ENCODE data around the gene GNG12.
"Not testable (repeated sequence)": the region's sequence is repeated elsewhere in the genome, so short reads cannot be mapped to it uniquely, and the experiment has no call there.

Gene GNG12

GRCh38 chr1:67741736-67742135 lies 91.5 kb downstream of the GNG12 start:
- no peak overlapping the region for H3K27ac Mint-ChIP-seq
- H3K27me3 Mint-ChIP-seq: no peaks in the 10 kb centered on the region
- no peak overlapping the region for H3K4me3 Mint-ChIP-seq
- no peaks in the 10 kb centered on the region for H3K4me1 Mint-ChIP-seq (ENCODE audit: low read depth)
- H3K9me3 Mint-ChIP-seq: no peaks in the 10 kb centered on the region
- H3K36me3 Mint-ChIP-seq (ENCODE audit: low read depth): no peaks in the 10 kb centered on the region
- intact Hi-C loops (cut with micrococcal nuclease): no loop called here

GRCh38 chr1:67741121-67741520 lies 92.1 kb downstream of the GNG12 start:
- H3K27ac Mint-ChIP-seq: no peak overlapping the region
- no peaks in the 10 kb centered on the region for H3K36me3 Mint-ChIP-seq (ENCODE audit: low read depth)
- H3K9me3 Mint-ChIP-seq: no peaks in the 10 kb centered on the region
- intact Hi-C loops (cut with micrococcal nuclease): no loop called here
- peaks cover 4% of the 10 kb centered on the region for H3K4me1 Mint-ChIP-seq (ENCODE audit: low read depth)
- H3K4me3 Mint-ChIP-seq: no peak overlapping the region
- no peaks in the 10 kb centered on the region for H3K27me3 Mint-ChIP-seq

GRCh38 chr1:67740543-67740942 lies 92.7 kb downstream of the GNG12 start:
- Mint-ChIP-seq H3K4me3 (no peak overlapping the region), H3K9me3 (no peaks in the 10 kb centered on the region), H3K36me3 (ENCODE audit: low read depth) (no peaks in the 10 kb centered on the region), H3K4me1 (ENCODE audit: low read depth) (peaks cover 10% of the 10 kb centered on the region), H3K27me3 (no peaks in the 10 kb centered on the region), H3K27ac (no peak overlapping the region)
- intact Hi-C loops (cut with micrococcal nuclease): no loop called here

GRCh38 chr1:67739361-67739760 lies 93.9 kb downstream of the GNG12 start:
- intact Hi-C loops (cut with micrococcal nuclease): no loop called here
- H3K27ac Mint-ChIP-seq: no peak overlapping the region

GRCh38 chr1:67738401-67738800 lies 94.9 kb downstream of the GNG12 start:
- Mint-ChIP-seq H3K36me3 (ENCODE audit: low read depth) (no peaks in the 10 kb centered on the region), H3K4me3 (no peak overlapping the region), H3K4me1 (ENCODE audit: low read depth) (peaks cover 20% of the 10 kb centered on the region), H3K9me3 (no peaks in the 10 kb centered on the region), H3K27ac (no peak overlapping the region), H3K27me3 (no peaks in the 10 kb centered on the region)
- intact Hi-C loops (cut with micrococcal nuclease): no loop called here

More at GRCh38 chr1:67739361-67739760, 93.9 kb downstream of the GNG12 start:
- Mint-ChIP-seq H3K9me3 (no peaks in the 10 kb centered on the region), H3K4me3 (no peak overlapping the region), H3K4me1 (ENCODE audit: low read depth) (peaks cover 12% of the 10 kb centered on the region), H3K27me3 (no peaks in the 10 kb centered on the region), H3K36me3 (ENCODE audit: low read depth) (no peaks in the 10 kb centered on the region)

- Mint-ChIP-seq H3K36me3 (ENCODE audit: low read depth) (no peaks in the 10 kb centered on the region), H3K4me3 (no peak overlapping the region), H3K27ac (no peak overlapping the region), H3K27me3 (no peaks in the 10 kb centered on the region), H3K4me1 (ENCODE audit: low read depth) (peaks cover 24% of the 10 kb centered on the region), H3K9me3 (no peaks in the 10 kb centered on the region)
- intact Hi-C loops (cut with micrococcal nuclease): no loop called here
These were observed 95.4 kb downstream of the GNG12 start for GRCh38 chr1:67737875-67738274.

- Mint-ChIP-seq H3K36me3 (ENCODE audit: low read depth) (no peaks in the 10 kb centered on the region), H3K27me3 (no peaks in the 10 kb centered on the region), H3K4me3 (no peak overlapping the region), H3K27ac (no peak overlapping the region), H3K4me1 (ENCODE audit: low read depth) (peaks cover 30% of the 10 kb centered on the region), H3K9me3 (no peaks in the 10 kb centered on the region)
- intact Hi-C loops (cut with micrococcal nuclease): no loop called here
These were observed 96.5 kb downstream of the GNG12 start for GRCh38 chr1:67736750-67737149.

GRCh38 chr1:67735806-67736627 lies 97.2 kb downstream of the GNG12 start:
- Mint-ChIP-seq H3K4me3 (peak overlapping the region; percentile 13), H3K36me3 (ENCODE audit: low read depth) (no peaks in the 10 kb centered on the region), H3K9me3 (no peaks in the 10 kb centered on the region), H3K27ac (peak overlapping the region; percentile 74), H3K27me3 (no peaks in the 10 kb centered on the region), H3K4me1 (ENCODE audit: low read depth) (peaks cover 35% of the 10 kb centered on the region)
- intact Hi-C loops (cut with micrococcal nuclease): no loop called here

GRCh38 chr1:67735206-67735605 lies 98.1 kb downstream of the GNG12 start:
- H3K27ac Mint-ChIP-seq: no peak overlapping the region

GRCh38 chr1:67734323-67734690 lies 99.0 kb downstream of the GNG12 start:
- intact Hi-C loops (cut with micrococcal nuclease): no loop called here
- Mint-ChIP-seq H3K27me3 (no peaks in the 10 kb centered on the region), H3K36me3 (ENCODE audit: low read depth) (no peaks in the 10 kb centered on the region), H3K4me3 (no peak overlapping the region), H3K9me3 (no peaks in the 10 kb centered on the region), H3K27ac (peak overlapping the region; percentile 63), H3K4me1 (ENCODE audit: low read depth) (peaks cover 36% of the 10 kb centered on the region)

More at GRCh38 chr1:67735206-67735605, 98.1 kb downstream of the GNG12 start:
- H3K27me3 Mint-ChIP-seq: no peaks in the 10 kb centered on the region
- H3K4me1 Mint-ChIP-seq (ENCODE audit: low read depth): peaks cover 36% of the 10 kb centered on the region
- H3K9me3 Mint-ChIP-seq: no peaks in the 10 kb centered on the region
- no peak overlapping the region for H3K4me3 Mint-ChIP-seq
- H3K36me3 Mint-ChIP-seq (ENCODE audit: low read depth): no peaks in the 10 kb centered on the region
- intact Hi-C loops (cut with micrococcal nuclease): no loop called here

GRCh38 chr1:67733681-67734322 lies 99.5 kb downstream of the GNG12 start:
- H3K4me1 Mint-ChIP-seq (ENCODE audit: low read depth): peaks cover 36% of the 10 kb centered on the region
- peak overlapping the region; percentile 63 for H3K27ac Mint-ChIP-seq
- H3K27me3 Mint-ChIP-seq: no peaks in the 10 kb centered on the region
- no peaks in the 10 kb centered on the region for H3K9me3 Mint-ChIP-seq
- intact Hi-C loops (cut with micrococcal nuclease): no loop called here
- no peak overlapping the region for H3K4me3 Mint-ChIP-seq
- no peaks in the 10 kb centered on the region for H3K36me3 Mint-ChIP-seq (ENCODE audit: low read depth)

GRCh38 chr1:67732750-67733151 lies 100.5 kb downstream of the GNG12 start:
- H3K27me3 Mint-ChIP-seq: no peaks in the 10 kb centered on the region
- intact Hi-C loops (cut with micrococcal nuclease): no loop called here
- no peak overlapping the region for H3K27ac Mint-ChIP-seq
- peaks cover 36% of the 10 kb centered on the region for H3K4me1 Mint-ChIP-seq (ENCODE audit: low read depth)
- H3K36me3 Mint-ChIP-seq (ENCODE audit: low read depth): no peaks in the 10 kb centered on the region
- no peak overlapping the region for H3K4me3 Mint-ChIP-seq
- H3K9me3 Mint-ChIP-seq: no peaks in the 10 kb centered on the region

- intact Hi-C loops (cut with micrococcal nuclease): no loop called here
- Mint-ChIP-seq H3K4me3 (no peak overlapping the region), H3K9me3 (no peaks in the 10 kb centered on the region), H3K27ac (no peak overlapping the region), H3K36me3 (ENCODE audit: low read depth) (no peaks in the 10 kb centered on the region), H3K4me1 (ENCODE audit: low read depth) (peaks cover 35% of the 10 kb centered on the region), H3K27me3 (no peaks in the 10 kb centered on the region)
These were observed 101.9 kb downstream of the GNG12 start for GRCh38 chr1:67731322-67731721.

GRCh38 chr1:67730312-67730711 lies 103.0 kb downstream of the GNG12 start:
- intact Hi-C loops (cut with micrococcal nuclease); H3K4me3 Mint-ChIP-seq; H3K27me3 Mint-ChIP-seq; H3K36me3 Mint-ChIP-seq (ENCODE audit: low read depth); H3K9me3 Mint-ChIP-seq; H3K27ac Mint-ChIP-seq: not testable (repeated sequence)
- H3K4me1 Mint-ChIP-seq (ENCODE audit: low read depth): peaks cover 31% of the 10 kb centered on the region
